SHP77 (cell line): ENCODE data around the gene CDKAL1.
A peak's percentile ranks its signal among the peaks of the same experiment; 100 is the strongest.

Source experiments
- DNase-seq, 2 experiments: peaks; one replicate each; lab custom pipeline; 2025; lab: John Stamatoyannopoulos, UW

Gene CDKAL1

DNA sequence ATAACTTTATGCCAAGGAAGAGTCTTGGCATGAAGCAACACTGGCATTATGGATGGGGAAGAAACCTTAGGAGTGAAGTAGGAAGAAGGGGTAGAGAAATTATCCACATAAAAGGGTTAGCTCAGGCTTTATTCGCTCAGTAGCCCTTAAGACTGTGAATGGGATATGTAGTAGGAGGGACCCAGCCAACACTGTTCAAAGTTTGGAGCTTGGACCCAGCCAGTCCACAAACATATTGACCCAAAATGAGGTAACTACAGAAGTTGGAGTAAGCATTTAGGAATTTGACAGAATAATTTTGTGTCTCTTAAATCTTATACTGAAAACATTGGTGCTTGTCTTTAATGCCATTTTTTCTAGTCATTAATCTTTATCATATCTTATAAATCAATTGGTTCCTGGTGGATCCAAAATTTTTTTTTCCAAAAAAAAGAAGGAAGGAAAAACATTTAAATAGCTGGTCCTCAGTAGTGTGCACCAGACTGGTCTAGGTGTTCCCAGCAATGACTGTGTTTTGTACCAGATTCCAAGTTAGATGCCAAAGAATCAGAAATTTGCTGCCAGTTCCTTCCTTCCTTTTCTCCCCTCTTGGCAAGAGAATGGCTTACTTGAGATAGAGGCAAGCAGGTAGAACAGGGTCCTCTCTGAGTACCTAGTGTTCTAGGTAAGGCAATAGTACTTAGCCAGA lies 607.5 kb downstream of the CDKAL1 start:
- no peak for DNase-seq

DNA sequence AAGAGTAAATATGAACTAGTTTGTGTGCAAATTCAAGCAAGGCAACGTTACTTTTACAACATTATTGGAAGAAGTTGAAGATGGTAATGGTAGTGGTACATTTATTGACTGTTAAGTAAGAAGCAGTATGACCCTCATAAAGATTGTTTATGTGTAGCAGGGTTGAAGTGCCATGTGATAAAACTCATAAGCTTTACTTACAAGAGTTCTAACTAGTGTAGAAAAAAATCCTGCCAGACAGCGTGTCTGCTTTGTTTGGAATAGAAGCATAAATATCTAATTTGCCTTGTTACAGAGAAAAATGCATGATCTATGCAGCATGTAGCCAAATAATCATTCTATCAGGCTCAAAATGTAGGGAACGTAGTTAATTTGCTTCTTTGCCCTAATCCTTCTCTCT lies 608.5 kb downstream of the CDKAL1 start:
- DNase-seq = no peak

DNA sequence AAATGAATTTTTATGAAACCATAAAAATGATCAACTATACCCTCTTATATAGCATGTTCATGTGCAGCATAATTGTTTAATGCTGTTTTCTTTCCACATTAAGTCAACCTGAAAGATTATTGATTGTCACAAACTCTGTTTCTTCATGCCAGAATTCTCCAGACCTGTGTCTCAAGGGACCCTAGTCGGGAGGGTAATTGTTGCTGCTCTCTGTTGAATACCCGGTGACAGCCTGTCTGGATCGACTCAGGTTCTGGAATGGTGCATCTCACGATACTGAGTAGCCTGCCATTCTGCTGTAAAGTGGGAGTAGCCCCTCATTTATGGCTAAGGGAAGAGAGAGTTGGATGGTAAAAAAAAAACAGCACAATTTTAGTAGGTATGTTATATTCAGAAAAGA lies 609.4 kb downstream of the CDKAL1 start:
- no peak for DNase-seq

DNA sequence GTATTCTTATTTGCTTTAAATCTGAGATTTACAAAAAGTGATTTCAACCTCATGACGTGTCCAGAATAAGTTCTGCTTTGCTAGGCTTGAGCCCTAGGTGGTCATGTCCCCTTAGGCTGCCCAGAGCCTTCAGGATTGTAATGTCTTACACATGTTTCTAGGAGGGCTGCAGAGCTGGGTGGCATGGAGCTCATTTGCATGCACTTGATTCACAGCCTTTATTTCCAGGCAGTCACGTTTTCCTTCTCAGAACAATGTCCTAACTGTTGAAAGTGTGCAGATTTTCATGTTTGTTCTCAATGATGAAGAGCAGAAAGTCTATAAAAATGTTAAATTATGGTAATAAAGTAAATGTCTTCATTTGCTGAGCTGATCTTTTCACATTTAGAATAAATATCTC lies 610.7 kb downstream of the CDKAL1 start:
- DNase-seq = no peak

DNA sequence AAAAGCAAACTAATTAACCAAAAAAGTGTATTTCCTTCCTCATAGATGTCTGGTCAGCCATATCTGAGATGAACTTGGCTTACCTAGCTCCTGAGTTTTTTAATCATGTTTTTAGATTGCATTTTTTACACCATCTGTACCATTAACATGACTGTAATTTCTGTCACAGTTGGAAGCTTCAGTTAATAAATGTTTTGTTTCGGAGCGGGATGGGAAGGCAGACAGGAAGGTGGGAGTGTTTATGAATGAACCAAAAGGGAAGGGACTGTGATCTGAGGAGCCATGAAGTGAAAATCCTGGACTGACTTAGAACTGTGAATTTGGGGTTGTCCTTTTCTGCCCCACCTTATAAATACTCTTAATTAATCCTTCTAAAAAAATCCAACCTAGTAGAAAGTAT lies 613.7 kb downstream of the CDKAL1 start:
- DNase-seq = no peak

DNA sequence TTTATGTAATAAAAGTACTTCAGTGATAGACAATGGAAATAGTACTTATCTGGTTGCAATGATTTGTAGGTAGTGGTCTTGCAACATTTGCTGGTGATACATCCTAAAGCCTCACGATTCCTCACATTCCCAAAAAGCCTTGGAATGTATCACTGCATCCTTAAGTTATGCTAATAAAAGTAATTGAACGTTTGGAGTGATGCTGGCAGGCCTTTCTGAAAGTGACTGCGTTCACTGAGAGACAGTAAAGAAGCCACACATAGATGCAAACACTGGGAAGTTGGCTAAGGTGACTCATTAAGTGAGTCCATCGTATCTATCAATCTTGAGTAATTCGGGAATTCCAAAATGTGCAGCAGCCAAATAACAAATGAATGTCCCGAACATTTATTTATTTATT lies 615.2 kb downstream of the CDKAL1 start:
- DNase-seq = no peak

DNA sequence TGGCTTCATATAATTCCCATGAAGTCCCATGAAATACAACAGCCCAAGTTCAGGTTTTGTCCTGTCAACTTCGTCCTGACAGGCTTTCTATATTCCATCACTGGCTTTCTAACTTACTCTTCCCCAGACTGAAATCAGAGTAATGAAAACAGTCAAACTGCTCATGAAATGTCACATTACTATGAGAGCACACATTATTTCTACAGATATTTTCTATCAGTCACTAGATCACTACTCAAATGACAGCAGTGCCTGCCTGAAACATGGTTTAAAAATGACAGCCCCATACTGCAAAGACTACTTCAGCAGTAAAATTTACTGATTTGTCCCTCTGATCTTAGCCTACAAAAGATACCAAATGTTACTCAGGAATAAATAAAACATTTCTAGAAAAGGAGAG lies 616.4 kb downstream of the CDKAL1 start:
- DNase-seq = no peak

DNA sequence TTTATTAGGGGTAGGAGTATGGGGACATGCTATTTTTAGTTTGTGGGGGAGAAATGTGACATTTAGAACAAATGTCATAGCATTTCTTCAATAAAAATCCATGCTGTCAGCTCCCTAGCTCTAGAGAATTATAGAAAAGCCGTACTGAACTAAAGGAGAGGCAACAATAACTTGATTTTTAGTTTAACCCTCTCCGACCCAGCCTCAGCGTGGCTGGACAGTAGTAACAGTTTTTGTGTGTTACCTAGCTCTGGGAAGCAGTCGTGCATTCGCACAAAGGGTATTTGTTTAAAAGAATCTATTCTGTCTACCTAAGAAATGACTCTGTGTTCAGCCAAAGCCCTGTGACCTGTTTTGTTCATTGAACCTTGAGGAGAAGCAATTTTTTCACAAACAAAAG lies 616.9 kb downstream of the CDKAL1 start:
- DNase-seq = no peak

DNA sequence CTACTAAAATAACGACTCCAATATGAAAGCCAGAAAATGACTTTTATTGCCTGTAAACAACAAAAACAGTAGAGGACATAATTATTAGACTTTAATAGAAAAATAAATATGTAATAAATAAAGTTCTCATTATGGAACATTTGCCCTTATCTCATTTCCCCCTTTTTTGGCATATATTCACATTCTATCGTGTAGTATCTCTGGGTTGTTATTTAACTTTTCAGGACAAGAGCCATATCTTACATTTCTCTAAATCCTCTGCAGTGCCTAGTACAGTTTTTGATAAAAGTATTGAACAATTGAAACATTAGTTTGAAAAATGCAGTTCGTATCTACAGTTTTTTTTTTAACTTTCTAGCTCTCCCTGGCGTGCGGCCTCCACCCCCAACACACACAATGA lies 617.3 kb downstream of the CDKAL1 start:
- no peak for DNase-seq

DNA sequence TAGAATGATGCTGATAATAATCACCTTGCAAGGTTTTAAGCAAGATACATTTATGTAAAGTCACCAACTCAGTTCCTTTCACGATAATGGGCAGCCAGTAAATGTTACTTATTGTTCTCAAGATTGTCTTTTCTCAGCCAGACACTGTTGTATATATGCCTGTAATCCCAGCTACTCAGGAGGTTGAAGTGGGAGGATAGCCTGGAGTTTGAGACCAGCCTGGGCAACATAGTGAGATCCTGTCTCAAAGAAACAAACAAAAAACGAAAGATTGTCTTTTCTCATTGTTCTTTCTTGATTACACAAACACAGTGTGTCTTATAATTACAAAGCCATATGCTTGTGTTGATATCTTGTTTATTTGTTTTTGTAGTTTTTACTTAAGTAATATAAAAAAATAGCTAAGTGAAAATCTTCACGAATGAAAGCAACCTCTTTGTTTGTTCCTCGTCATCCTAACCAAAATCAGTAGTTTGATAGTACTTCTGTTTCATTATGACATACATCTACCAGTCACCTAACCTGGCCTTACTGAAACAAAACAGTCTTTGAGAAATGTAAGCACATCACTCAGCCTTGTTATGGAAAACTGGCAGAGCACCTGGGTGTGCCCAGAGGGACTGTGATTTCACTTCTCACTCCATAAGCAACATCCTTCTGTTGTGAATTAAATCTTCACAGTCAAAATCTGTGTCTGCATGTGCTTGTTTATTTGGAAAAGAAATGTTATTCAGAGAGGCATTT lies 623.1 kb downstream of the CDKAL1 start:
- no peak for DNase-seq

DNA sequence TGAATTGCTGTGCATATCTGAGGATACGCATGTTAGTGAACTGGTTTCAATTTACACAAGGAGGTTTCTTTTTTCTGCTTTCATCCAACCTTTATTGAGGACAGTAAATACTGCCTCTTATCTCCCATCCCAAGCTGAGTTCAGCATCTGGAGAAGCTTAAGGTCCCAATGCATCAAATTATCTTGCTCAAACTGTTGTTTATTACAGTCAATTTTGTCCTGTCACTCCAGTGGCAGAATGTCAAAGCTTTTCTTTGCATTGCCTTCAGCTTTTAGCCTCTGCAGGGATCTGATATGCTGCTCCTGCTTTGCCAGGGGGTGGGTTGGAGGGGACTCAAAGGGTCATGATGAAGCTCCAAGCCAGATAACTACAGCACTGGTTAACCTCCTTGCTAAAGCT lies 623.9 kb downstream of the CDKAL1 start:
- DNase-seq = no peak

DNA sequence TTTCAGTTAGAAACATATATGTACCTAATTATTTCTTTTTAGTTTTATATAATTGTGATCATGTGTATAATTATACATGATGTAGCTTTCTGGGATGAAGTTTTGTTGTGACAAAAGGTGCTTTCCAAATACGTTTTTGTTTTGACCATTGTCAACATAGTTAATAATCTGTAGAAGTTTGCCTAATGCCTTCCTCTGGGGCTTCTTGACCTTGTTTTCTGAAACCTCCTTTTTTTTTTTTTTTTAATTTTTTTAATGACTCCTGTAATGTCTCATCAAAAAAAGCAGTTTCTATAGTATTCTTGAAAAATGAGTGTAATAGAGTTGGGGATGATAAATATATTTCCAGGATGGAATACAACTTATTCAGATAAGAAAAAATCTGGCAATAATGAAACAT lies 624.6 kb downstream of the CDKAL1 start:
- no peak for DNase-seq

DNA sequence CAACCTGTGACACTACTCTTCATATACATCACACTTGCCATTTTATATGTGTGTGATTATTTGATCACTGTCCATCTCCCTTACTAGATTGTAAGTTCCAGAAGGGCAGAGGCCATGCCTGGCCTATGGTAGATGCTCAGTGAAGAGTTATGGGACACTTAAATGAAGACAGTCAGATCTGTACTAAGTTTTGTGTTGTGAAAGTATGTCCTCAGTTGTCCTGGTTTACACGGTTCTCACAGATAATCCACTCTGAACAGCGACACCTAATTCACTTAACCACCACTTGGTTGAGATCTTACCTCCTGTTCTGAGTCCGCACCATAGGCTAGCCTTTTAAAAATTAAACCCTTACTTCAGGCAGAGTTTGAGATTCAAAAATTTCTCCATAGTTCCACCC lies 625.2 kb downstream of the CDKAL1 start:
- DNase-seq = no peak

DNA sequence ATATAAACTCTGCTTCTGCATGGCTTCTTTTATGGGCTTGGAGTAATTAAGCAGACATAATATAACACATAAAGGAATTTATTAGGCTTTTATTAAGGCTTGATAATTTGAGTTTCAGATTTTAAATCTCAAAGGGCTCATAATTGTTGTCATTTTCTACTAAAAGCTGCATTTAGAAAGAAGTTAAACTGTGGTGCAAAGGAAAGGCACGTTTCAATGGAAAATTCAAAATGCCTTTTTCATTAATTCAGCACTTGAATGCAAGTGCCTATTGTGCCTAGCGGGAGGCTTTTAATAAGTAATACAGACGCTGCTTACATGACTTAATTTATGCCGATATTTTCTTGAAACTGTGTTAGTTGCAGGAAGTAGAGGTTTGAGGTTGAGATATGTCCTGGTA lies 627.5 kb downstream of the CDKAL1 start:
- no peak for DNase-seq

DNA sequence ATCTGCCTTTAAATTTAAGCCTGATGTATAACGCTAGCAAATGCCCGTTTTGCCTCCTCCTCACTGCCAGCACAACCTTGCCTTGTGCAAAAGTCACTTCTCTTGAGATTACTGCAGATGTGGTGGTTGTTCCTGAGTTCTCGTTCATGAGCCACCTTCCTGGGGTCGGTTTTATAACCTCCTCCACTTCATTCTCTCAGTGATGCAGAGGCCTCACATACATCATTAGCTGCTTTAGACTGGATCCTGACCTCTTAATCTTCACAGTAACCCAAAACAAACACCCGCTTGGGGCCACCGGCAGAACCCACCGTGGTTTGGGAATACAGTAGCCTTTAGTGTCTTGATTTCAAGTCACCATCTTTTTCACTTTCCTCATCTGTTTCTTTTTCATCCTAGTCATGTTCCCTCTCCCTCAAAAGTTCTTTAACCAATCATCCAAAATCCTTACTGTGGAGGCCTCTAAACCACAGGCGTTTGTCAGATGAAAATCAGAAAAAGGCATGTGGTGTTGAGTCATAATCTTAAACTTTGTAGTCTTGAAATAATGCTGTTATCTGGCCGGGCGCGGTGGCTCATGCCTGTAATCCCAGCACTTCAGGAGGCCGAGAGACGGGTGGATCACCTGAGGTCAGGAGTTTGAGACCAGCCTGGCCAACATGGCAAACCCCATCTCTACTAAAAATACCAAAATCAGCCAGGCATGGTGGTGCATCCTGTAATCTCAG lies 629.0 kb downstream of the CDKAL1 start:
- no peak for DNase-seq

DNA sequence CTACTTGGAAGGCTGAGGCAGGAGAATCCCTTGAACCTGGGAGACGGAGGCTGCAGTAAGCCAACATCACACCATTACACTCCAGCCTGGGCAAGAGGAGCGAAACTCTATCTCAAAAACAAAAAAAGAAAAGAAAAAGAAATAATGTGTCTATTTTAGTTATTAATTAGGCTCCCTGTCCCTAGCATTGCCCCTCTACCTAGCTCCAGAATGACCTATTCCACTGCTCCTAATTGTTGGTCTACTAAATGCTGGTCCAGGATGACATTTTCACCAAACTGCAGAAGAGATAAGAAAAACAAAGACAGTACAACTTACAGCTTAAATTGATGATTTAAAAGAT lies 629.6 kb downstream of the CDKAL1 start:
- DNase-seq = no peak

DNA sequence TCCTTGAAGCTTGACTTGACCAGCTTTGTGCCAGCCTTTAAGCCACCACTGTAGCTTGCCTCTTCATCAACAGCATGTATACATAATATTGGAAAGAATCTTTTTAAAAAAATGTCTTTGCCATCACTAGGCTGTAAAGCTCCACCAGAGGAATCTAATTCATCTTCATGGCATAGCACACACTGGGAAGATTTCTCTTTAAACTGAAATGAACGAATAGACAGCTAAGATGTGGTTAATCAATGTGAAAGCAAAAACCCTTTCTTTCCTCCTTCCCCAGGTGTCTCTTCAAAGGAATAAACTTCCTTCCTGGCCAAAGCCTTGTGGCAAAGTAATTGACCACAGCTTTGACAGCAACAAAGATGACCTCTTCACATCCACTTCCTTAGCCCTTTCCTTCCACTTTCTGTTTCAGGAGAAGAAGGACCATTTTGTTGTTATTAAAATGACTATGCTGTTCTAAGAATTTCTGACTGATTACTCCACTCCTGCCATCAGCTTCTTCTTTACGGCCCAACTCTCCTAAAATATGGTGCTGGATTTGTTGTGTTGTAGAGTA lies 630.6 kb downstream of the CDKAL1 start:
- DNase-seq = no peak

DNA sequence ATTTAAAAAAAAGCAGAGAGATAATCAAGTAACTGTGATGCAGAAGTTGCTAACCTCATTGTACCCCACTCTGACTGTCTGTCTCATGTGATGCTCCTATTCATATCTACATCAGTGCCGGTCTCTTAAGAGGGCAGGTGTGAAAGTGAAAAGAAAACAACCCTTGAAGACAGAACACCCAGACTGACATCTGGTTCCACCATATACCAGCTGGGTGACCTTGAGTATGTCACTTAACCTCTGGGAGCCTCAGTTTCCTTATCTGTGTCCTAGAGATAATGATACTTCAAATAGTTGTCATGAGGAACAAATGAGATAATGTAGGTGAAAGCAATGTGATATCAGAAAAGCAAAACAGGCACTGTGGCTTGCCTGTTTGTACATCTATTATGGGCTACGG lies 632.5 kb downstream of the CDKAL1 start:
- peak in 1 of 2 experiments; percentile 28 for DNase-seq

DNA sequence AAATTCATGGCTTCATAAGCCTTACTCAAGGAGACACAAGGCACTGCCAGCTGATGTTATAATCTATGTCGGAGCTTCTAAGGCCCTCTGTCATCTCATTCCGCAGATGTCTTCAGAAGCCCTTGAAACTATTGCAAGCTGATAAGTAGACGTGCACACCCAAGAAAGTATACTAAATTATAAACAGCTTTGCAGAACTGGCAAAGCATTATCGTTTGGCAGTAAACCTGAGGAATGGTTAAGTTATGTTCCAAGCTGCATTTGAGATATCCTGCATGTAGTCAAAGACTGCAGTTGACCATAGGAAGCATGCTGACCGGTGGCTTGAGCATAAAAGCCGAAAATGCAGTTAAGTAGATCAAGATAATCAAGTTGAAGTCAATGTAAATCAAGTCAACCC lies 633.5 kb downstream of the CDKAL1 start:
- no peak for DNase-seq

DNA sequence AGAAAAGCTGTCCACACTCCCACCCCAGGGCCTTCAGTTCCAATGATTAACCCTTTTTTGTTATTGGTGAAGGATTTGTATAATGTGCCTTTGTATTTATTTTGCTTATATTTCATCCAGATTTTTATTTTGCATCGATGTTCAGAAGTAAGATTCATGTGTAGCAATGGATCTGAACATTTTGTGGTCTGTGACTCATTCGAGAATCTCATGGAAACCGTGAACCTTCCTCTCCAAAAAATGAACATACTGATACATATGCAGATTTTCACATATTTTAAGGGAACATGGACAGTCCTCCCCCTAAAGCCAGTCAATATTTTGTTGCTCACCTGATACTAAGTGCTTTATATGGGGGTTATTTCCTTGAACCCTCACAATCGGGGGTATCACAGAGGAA lies 637.5 kb downstream of the CDKAL1 start:
- no peak for DNase-seq

DNA sequence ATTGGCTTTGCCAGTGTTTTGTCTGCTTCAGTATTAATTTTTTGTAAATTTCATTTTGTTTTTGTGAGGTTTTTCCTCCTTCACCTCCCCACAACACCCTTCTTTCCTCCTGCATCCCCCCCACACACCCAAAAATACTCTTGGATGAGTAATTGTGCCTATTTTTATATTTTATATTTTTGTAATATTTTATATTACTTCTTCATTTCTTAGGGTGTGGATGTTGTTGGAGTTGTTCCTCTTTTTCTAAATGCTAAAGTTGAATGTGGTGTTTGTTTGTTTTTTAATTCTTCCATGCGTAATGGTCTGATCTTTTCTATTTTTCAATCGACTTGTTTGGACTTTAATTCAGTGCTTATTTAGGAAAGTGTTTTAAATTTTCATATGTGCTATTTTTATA lies 638.8 kb downstream of the CDKAL1 start:
- DNase-seq = no peak

DNA sequence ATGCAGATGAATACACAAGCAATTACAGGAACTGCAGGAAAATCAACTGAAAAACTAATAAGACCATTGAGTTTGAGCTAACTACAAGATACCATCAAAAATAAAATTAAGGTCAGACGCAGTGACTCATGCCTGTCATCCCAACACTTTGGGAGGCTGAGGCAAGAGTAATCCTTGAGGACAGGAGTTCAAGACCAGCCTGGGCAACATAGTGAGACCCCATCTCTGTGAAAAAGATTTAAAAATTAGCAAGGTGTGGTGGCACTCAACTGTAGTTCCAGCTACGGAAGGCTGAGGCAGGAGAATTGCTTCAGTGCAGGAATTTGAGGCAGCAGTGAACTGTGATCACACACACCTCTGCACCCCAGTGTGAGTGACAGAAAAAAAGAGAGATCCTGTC lies 639.4 kb downstream of the CDKAL1 start:
- DNase-seq = no peak

DNA sequence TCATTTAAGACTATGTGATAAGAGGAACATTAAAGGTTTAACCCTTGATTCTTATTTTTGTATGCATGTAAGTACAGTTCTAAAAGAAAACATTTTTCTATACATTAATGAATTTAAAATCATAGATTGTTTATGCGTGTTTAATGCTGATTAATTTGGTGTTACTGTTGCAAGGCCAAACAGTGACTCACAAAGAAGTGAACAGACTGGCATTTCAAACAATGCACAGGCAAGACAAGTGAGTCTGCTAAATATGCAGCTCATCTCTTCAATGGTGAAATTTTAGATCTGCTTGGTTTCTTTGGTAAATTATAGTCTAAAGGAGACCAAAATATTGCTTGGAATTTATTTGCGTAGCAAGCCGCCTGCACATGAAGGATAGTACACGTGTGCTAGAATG lies 641.9 kb downstream of the CDKAL1 start:
- no peak for DNase-seq
